NT2/D1 (cell line): ENCODE measurements around the gene USP40.

ENCODE experiments used
- SUZ12 ChIP-seq: IDR thresholded peaks from 2 replicates; pipeline ENCODE4 v1.6.1; 2011; ENCODE audit not compliant: insufficient read length, insufficient read depth; ENCODE audit errors: extremely low read depth
- YY1 ChIP-seq: IDR thresholded peaks from 2 replicates; pipeline ENCODE4 v1.6.1; 2011; ENCODE audit not compliant: insufficient read length, insufficient read depth
- ZNF274 ChIP-seq: IDR thresholded peaks from 2 replicates; pipeline ENCODE4 v1.6.1; 2011; ENCODE audit warnings: mild to moderate bottlenecking, low read depth, low read length

DNA sequence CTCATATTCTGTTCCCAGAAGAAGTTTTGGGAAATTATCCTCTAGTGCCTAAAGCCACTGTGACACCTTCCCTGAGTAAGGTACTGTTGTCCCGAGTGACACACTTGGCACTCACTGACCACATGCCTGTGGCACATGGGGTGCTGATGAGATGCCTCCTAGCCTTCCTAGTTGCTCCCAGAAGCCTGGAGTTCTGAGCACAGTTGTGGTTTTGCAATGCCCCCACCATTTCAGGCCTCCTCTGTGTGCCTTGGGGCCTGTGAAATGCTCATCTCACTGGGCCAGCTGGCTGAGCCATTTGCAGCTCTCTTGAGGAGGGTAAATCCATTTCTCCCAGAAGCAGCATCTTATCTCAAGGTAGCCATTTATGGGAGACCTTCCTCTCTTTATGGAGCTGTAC, 120.5 kb downstream of the USP40 start:
- TF ChIP-seq YY1, result no peak
- TF ChIP-seq ZNF274, result no peak
- TF ChIP-seq SUZ12, result no peak
